ENCODE results near the gene MATN1.
A peak's percentile ranks its signal among the peaks of the same experiment; 100 is the strongest.

Gene MATN1

DNA sequence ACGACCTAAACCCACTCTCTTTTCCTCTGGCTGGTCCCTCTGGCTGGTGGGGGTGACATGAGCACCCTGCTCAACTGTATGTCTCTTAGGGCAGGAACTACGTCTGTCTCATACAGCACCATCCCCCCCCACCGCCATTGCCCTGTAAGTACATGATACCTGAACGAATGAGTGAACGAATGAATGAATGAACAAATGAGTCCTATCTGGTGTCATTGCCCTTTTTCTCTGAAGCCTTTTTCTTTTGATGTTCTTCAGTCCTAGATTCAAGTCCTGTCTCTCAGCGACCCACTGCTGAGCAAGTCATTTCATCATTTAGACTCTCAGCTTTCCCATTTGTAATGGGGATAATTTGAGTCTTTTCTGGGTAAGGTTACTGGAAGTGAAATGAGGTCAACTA, 10.8 kb downstream of the MATN1 start:
- no peak overlapping the region for H2AFZ ChIP-seq (ENCODE audit: low read depth)
- no peak overlapping the region for H3K4me3 ChIP-seq (IDR thresholded peaks at IDR 0.05; ENCODE audit: insufficient read depth, low read depth, low read length)
- no peaks in the 10 kb centered on the region for H4K20me1 ChIP-seq (ENCODE audit: insufficient read depth)
- H3K79me2 ChIP-seq (ENCODE audit: insufficient read depth, low read depth): no peaks in the 10 kb centered on the region
- no peak overlapping the region for H3K9ac ChIP-seq
- H3K4me1 ChIP-seq (ENCODE audit: low read depth, poor library complexity, severe bottlenecking): no peaks in the 10 kb centered on the region
- H3K27ac ChIP-seq: no peak overlapping the region
- no peak overlapping the region for H3K4me2 ChIP-seq
- TF ChIP-seq, protein P1, sequence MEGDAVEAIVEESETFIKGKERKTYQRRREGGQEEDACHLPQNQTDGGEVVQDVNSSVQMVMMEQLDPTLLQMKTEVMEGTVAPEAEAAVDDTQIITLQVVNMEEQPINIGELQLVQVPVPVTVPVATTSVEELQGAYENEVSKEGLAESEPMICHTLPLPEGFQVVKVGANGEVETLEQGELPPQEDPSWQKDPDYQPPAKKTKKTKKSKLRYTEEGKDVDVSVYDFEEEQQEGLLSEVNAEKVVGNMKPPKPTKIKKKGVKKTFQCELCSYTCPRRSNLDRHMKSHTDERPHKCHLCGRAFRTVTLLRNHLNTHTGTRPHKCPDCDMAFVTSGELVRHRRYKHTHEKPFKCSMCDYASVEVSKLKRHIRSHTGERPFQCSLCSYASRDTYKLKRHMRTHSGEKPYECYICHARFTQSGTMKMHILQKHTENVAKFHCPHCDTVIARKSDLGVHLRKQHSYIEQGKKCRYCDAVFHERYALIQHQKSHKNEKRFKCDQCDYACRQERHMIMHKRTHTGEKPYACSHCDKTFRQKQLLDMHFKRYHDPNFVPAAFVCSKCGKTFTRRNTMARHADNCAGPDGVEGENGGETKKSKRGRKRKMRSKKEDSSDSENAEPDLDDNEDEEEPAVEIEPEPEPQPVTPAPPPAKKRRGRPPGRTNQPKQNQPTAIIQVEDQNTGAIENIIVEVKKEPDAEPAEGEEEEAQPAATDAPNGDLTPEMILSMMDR (conservative IDR thresholded peaks at IDR 0.05; ENCODE audit: low read depth, low read length): no peak
- peaks cover 33% of the 10 kb centered on the region; the same call in 1 of the 2 replicates for H3K27me3 ChIP-seq (ENCODE audit: insufficient read depth, low read depth)
- H3K36me3 ChIP-seq (ENCODE audit: insufficient read depth): no peaks in the 10 kb centered on the region

DNA sequence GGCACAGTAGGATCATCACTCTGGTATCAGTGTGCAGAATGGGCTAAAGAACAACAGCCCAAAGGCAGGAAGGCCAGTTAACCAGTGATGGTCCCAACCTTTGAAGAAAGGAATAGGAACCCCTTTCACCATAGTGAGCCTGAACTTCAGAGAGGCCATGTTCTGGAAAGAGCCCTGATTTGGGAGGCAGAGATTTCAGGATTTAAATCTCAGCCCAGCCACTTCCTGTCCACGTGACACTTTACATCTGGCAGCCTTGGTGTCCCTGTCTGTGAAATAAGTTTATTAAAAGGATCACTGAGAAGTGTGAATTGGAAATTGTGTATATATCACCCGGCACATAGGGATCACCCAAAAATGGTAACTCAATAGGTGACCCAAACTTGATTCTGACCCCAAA, 13.0 kb downstream of the MATN1 start:
- Histone ChIP-seq H2AFZ (ENCODE audit: low read depth) (no peak overlapping the region), H3K4me2 (no peak overlapping the region), H3K4me3 (IDR thresholded peaks at IDR 0.05; ENCODE audit: insufficient read depth, low read depth, low read length) (no peak overlapping the region), H4K20me1 (ENCODE audit: insufficient read depth) (no peaks in the 10 kb centered on the region), H3K79me2 (ENCODE audit: insufficient read depth, low read depth) (no peaks in the 10 kb centered on the region), H3K9ac (no peak overlapping the region), H3K27ac (no peak overlapping the region), H3K4me1 (ENCODE audit: low read depth, poor library complexity, severe bottlenecking) (no peaks in the 10 kb centered on the region), H3K36me3 (ENCODE audit: insufficient read depth) (no peaks in the 10 kb centered on the region), H3K27me3 (ENCODE audit: insufficient read depth, low read depth) (peaks cover 42% of the 10 kb centered on the region; the same call in 1 of the 2 replicates)
- TF ChIP-seq, protein P1 (conservative IDR thresholded peaks at IDR 0.05; ENCODE audit: low read depth, low read length): no peak

DNA sequence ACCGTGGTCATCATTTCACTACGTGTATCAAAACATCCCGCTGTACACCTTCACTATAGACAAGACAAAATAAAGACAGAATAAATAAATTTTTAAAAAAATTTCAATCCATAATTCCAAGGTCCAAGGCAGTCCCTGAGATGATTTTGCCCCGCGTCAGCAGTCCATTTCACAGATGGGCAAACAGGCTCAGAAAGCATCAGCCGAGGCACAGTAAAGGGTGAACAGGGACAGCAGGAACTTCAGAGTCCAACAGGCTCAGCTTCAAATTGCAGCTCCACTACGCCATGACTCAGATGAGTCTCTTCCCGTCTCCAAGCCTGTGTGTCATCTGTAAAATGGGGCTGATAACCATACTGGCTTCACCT, 15.0 kb downstream of the MATN1 start:
- no peak overlapping the region for H3K4me2 ChIP-seq
- no peak overlapping the region for H3K27ac ChIP-seq
- no peaks in the 10 kb centered on the region for H3K36me3 ChIP-seq (ENCODE audit: insufficient read depth)
- no peak overlapping the region for H2AFZ ChIP-seq (ENCODE audit: low read depth)
- H4K20me1 ChIP-seq (ENCODE audit: insufficient read depth): no peaks in the 10 kb centered on the region
- TF ChIP-seq, protein P1 (conservative IDR thresholded peaks at IDR 0.05; ENCODE audit: low read depth, low read length): no peak
- peaks cover 57% of the 10 kb centered on the region; the same call in 1 of the 2 replicates for H3K27me3 ChIP-seq (ENCODE audit: insufficient read depth, low read depth)
- no peaks in the 10 kb centered on the region for H3K79me2 ChIP-seq (ENCODE audit: insufficient read depth, low read depth)
- H3K9ac ChIP-seq: no peak overlapping the region
- no peaks in the 10 kb centered on the region for H3K4me1 ChIP-seq (ENCODE audit: low read depth, poor library complexity, severe bottlenecking)
- H3K4me3 ChIP-seq (IDR thresholded peaks at IDR 0.05; ENCODE audit: insufficient read depth, low read depth, low read length): no peak overlapping the region

DNA sequence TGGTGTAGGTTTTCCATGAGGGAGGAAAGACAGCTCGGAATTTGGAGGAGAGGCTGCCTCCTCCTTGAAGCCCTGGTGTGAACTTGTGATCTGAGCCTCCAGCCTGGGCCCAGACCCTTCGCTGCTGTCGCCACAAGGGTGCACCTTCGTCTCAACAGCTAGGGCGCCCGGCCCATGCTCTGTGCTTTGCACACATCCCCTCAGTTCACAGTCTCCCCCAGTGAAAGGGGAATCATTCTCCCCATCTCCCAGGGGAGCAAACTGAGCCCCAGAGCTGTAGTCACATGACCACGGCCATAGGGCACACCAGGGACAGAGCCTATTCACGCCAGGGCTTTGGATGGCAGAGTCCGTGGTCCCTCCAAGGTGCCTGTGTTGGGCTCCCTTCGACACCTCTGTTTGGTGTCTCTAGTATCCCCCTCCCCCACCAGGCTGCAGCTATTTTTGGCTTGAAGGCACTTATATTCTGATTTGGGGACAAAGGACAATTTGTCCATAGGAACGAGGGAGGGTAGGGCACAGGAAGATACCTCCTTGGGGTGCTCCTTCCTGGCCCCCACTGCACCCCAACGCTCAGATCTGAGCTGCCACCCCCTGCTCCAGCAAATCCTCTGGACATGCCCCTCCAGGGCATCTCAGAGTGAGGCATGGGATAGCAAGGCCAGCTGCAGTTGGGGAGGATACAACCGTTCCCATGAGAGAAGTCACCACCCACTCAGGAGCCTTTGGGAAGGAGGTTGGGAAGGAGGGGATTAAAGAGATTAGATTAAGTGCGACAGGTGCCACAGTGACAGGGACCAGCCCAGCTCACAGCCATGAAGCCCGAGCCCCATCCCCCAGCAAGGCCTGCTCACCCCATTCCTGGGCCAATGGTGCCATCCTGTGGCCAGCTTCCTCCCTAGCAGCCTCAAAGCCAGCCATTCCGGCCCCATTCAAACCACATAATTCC, 15.7 kb downstream of the MATN1 start:
- H3K4me2 ChIP-seq: no peak overlapping the region
- no peak overlapping the region for H3K27ac ChIP-seq
- TF ChIP-seq, protein P1 (conservative IDR thresholded peaks at IDR 0.05; ENCODE audit: low read depth, low read length): peak; percentile 80
- no peaks in the 10 kb centered on the region for H4K20me1 ChIP-seq (ENCODE audit: insufficient read depth)
- H3K36me3 ChIP-seq (ENCODE audit: insufficient read depth): no peaks in the 10 kb centered on the region
- peaks cover 56% of the 10 kb centered on the region; the same call in 1 of the 2 replicates for H3K27me3 ChIP-seq (ENCODE audit: insufficient read depth, low read depth)
- no peak overlapping the region for H3K9ac ChIP-seq
- H2AFZ ChIP-seq (ENCODE audit: low read depth): no peak overlapping the region
- H3K79me2 ChIP-seq (ENCODE audit: insufficient read depth, low read depth): no peaks in the 10 kb centered on the region
- H3K4me1 ChIP-seq (ENCODE audit: low read depth, poor library complexity, severe bottlenecking): no peaks in the 10 kb centered on the region
- H3K4me3 ChIP-seq (IDR thresholded peaks at IDR 0.05; ENCODE audit: insufficient read depth, low read depth, low read length): no peak overlapping the region

Data from KMS-11 (cell line).